Stimulated activated CD4-positive, alpha-beta T cell treated with anti-CD3 and anti-CD28 coated beads, Interleukin-15, amount 100 ng/mL, for 48 hours (primary cell): ENCODE results near the gene GNPTAB.
"Not testable (repeated sequence)": the region's sequence is repeated elsewhere in the genome, so short reads cannot be mapped to it uniquely, and the experiment has no call there.

Experiments used
- DNase-seq, 2 donors: peaks; one replicate each; pipeline ENCODE4 v3.0.0-alpha.2; 2020; ENCODE audit warnings: low read depth in 2 of 2

The GNPTAB gene

DNA sequence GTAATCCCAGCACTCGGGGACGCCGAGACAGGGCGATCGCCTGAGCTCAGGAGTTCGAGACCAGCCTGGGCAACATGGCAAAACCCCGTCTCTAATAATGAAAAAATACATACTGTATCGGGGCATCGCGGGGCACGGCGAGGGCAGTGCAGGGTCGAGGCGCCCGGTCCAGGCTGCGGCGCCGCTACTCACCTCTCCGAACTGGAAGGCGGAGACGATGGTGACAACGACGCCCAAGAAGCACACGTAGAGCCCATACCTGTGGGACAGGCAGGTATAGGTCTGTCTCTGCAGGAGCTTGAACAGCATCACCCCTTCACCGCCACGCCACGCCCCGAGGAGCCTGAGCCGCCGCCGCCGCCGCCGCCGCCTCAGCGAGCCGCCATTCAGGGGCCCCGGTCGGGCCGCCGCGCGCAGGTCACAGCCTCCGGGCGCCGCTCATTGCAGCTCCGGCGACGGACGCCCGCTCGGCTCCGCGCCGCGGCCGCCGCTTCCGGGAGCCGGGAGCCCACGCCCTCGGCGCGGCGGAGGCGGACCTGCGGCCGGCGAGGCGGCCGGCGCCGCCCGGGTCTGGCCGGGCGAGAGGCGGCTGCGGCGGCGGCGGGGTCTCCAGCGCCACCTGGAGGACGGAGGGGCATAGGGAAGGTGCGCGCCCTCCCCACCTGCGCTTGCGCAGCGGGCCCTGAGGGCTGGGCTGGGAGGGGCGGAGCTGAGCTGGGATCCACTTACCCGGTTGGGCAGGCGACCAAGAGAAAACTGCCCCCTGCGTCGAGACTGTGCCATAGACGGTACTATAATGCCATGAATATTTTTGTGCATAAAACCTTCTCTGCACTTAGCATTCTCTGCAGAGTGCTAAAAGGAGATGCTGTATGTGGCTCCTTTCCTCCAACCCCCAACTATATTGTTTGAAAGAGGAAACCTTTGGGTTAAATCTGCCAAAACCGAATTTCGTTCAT, at the start of gene GNPTAB:
Gene GNPTAB, minus strand, starts transcription at position 593 of the 959 bp plus-strand sequence. Its CDS starts 284 bp downstream, at position 309.
- peak; percentile 92 to 94 for DNase-seq

GRCh38 chr12:101878243-101878821, 47.6 kb upstream of the GNPTAB start:
- no peak for DNase-seq

DNA sequence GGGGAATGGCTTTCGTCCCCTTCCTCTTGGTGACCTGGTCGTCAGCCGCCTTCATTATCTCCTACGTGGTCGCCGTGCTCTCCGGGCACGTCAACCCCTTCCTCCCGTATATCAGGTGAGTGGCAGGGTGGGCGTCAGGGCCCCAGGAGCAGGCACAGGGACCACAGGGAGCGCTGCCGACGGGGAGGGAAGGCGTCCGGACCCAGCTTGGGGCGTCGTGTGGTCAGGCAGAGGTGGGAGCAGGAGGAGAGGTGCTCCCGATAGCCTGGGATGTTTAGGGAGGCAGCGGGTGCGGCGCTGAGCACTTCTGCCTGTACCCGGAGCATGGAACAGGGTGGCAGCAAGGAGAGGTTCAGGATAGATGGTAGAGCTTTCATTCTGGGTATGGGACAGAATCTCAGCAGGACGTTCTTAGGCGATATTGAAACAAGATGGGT, 47.1 kb upstream of the GNPTAB start:
- no peak for DNase-seq

DNA sequence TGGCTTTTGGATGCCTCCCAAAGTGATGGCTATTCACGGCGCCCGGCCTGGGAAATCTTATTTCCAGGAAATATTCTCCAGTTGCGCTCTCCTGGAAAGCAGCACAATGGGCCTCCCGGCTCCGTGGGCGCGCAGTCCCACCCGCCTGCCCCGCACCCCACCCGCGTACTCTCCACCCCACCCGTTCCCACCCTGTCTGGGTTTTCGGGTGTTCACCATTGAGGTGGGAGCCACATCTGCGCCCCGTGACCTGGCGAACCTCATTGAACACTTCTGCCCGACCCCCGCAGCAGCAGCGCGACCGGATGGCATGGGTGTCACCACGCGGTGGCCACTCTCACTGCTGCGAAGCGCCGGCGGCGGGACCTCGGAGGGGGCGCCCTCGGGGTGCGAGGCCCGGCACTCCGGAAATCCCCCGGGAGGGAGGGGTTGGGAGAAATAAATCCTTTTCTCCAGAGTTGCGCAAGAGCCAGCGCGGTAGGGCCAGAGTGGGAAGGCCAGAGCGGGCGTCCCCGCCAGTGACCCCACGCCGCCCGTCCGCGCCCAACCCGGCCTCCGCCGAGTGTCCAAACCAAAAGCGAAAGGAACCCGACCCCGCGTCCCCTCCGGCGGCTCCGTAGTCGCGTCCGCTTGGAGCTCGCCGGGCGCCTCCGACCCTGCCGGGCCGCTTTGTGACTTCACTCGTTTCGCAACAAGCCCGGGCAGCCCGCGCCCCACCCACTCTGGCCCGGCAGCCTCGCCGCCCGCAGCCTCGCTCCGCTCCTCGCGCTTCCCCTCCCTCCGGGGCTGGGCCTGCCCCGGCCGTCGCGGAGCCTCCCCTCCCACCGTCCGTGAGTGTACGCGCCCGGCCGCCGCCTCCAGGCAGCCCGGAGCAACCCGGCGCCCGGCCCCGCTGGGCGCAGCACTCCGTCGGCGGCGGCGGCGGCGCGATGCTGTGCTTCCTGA, 46.4 kb upstream of the GNPTAB start, which contains the start of gene DRAM1:
Gene DRAM1, plus strand, starts transcription at position 720 of the 945 bp plus-strand sequence. Its CDS starts 210 bp downstream, at position 930.
- peak; percentile 47 to 67 for DNase-seq

DNA sequence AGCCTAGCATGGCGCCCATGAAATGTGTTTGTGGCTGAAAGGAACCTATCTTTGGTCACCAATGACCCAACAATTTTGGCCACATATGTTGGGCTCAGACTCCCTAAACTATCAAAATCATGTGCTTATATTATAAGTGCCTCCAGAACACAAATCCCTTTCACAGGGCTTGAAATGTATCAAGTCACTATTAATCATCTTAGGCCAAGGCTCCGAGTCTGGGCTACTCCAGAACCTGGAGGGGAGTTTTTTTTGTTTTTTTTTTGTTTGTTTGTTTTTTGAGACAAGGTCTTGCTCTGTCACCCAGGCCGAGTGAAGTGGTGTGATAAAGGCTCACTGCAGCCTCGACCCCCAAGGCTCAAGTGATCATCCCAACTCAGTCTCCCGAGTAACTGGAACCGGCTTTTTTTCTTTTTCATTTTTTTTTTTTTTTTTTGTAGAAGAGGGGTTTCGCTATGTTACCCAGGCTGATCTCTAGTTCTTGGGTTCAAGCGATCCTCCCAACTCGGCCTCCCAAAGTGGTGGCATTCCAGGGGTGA, 45.6 kb upstream of the GNPTAB start:
- DNase-seq: no peak

DNA sequence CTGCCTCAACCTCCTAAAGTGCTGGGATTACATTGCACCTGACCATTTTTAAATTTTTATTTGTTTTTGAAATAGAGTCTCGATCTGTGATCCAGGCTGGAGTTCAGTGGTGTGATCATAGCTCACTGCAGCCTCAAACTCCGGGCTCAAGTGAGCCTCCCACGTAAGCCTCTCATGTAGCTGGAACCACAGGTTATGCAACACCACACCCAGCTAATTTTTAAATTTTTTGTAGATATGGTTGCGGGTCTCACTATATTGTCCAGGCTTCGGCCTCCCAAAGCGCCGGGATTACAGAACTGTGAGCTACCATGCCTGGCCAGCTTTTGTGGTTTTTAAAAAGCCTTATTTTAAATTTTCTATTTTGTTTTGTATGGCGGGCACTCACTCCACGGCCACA, 44.4 kb upstream of the GNPTAB start:
- no peak for DNase-seq

- DNase-seq: no peak
Measured at GRCh38 chr12:101870925-101871324, 40.2 kb upstream of the GNPTAB start.

- DNase-seq: not testable (repeated sequence)
Measured at GRCh38 chr12:101867619-101868018, 36.9 kb upstream of the GNPTAB start.

DNA sequence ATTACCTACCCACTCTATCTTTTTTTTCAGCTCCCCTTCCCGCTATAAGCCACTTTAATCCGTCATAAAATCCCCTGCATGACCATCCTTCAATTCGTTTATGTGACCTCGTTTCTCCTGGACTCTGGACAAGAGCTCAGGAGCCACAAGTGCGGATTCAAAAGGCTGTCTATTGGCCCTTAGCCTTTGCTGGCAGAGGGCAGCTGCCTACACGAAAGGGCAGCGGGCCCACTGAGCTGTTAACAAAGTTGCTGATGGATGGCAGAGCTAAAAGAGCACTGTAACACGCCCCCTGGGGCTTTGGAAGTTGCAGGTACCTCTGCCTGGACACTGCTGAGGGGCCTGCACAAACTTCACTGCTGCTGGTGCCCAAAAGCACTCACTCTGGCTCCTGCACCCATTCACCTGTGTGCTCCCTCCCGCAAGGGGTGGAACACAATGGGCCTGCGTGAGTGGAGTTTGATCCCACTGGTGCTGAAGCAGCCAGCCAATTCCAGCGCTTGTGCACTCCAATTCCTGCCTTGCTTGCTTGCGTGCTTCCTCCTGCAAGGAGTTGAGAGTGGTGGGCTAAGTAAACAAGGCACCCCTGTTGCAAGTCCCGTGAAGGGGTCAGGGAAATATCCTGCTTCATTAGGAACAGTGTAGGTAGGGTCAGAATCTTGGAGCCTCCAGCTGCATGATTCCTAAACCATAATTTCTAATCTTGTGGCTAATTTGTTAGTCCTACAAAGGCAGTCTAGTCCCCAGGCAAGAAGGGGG, 36.0 kb upstream of the GNPTAB start:
- DNase-seq: no peak

DNA sequence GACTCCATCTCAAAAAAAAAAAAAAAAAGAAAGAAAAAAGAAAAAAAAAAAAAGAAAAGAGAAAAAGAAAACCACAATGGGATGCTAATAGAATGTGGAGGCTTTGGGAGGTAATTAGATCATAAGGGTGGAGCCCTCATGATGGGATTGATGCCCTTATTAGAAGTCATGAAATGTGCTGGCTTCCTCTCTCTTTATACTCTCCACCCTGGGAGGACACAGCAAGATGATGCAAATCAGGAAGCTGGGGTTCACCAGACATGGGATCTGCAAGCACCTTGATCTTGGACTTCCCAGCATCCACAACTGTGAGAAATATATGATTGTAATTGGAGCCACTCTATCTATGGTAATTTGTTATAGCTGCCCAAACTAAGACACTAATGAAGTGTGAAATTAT, 33.2 kb upstream of the GNPTAB start:
- DNase-seq: no peak

- no peak for DNase-seq
Measured at GRCh38 chr12:101862245-101862644, 31.5 kb upstream of the GNPTAB start.

DNA sequence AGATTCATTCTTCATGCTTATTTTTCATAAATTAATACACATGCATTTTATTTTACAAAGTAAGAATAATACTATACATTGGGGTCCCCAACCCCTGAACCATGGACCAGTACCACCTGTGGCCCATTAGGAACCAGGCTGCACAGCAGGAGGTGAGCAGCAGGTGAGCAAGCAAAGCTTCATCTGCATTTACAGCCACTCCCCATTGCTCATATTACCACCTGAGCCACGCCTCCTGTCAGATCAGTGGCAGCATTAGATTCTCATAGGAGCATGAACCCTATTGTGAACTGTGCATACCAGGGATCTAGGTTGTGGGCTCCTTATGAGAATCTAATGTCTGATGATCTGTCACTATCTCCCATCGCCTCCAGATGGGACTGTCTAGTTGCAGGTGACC, 30.9 kb upstream of the GNPTAB start:
- DNase-seq: not testable (repeated sequence)

DNA sequence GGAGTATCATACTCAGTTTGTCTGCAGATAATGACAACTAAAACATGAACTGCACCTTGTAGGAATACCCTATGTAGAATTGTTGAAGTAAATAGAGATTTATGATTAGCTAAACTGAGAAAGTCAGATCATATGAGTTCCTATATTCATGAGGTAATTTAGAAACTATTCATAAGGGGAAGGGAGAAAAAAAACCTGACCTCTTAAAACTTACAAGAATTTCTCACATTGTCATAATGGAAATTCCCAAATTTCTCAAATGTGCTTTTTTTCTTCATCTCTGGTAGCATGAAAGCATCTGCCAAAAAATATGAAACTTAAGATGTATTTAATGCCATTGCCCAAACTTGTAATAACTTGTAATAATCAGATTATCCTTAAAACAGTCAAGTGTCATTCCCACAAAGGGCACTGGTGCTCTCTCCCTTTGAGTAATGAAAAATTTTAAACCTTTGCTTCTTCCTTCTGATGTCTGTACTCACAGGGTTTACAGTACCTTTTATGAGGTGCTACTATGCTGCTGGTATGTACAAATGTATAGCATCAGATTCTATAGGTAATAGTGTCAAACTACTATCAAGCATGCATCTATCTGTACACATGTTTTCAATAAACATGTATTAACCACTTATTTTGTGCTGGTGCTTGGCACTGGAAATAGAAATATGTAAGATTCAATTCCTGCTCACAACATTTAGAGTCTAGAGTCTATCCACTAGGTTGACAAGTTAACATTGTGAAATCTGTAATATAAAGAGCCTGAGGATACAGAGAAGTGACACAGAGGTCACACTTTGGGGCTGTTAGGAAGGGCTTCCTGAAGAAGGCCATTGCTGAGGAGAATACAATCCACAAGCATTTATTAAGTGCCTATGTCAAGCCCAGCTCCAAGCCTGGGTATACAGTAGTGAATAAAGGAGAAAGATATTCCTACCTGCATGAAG, 29.2 kb upstream of the GNPTAB start:
- DNase-seq: no peak

DNA sequence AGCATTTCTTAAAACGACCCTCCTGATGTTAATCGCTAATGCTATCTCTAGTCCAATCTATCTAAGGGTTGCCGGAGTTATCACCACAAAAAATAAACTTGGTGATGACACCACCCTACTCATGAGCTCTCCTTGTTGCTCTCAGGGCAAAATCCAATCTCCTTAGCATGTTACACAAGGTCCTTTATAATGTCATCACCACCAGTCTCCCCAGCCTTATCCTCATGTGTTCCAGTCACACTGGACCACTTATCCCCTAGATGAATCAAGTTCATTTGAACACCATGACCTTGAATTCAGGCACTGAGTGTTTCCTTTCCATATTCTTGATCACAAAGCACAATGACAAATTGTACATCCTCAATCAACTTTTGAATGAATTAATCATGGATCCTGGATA, 27.6 kb upstream of the GNPTAB start:
- no peak for DNase-seq

GRCh38 chr12:101857043-101857558, 26.3 kb upstream of the GNPTAB start:
- no peak for DNase-seq

DNA sequence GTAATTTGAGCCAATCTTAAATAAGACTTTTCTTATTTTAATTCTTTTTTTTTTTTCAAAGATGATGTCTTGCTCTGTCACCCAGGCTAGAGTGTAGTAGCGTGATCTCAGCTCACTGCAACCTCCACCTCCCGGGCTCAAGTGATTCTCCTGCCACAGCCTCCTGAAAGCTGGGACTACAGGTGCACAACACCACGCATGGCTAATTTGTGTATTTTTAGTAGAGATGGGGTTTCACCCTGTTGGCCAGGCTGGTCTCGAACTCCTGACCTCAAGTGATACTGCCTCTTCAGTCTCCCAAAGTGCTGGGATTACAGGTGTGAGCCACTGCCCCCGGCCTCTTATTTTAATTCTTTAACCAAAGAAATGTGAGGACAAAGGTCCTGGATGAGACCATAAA, 25.9 kb upstream of the GNPTAB start:
- not testable (repeated sequence) for DNase-seq

DNA sequence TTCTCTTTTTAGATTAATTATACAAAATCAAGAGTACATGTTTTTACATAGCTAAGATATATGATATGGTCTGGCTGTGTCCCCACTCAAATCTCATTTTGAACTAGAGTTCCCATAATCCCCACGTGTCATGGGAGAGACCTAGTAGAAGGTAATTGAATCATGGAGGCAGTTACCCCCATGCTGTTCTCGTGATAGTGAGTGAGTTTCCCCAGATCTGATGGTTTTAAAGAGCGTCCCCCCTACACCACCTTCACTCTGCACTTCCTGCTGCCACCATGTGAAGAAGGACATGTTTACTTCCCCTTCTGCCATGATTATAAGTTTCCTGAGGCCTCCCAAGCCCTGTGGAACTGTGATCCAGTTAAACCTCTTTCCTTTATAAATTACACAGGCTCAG, 25.2 kb upstream of the GNPTAB start:
- DNase-seq: no peak

DNA sequence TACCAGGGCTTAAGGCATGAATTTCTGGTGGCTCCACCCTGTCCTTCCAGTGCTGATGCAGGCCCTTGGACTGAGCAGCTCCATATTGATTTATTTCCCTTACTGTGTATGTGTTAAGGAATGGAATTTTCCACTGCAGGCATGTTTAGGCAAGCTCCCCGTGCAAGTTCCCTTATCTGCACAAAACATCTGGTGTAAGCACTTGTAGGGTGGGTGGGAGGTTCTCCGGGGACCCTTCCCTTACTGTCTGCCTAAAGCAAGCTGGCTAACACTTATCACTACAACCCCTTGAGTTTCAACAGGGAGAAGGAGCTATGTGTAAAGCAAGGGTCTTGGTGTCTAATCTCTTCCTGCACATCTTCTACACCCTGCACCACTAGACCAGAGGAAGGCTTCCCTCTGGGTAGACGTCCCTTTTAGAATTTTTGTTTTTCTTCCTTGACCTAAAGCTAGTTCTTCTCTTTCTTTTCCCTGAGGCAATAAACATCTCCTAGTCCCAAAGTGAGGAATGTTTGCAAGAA, 24.7 kb upstream of the GNPTAB start:
- DNase-seq: no peak

DNA sequence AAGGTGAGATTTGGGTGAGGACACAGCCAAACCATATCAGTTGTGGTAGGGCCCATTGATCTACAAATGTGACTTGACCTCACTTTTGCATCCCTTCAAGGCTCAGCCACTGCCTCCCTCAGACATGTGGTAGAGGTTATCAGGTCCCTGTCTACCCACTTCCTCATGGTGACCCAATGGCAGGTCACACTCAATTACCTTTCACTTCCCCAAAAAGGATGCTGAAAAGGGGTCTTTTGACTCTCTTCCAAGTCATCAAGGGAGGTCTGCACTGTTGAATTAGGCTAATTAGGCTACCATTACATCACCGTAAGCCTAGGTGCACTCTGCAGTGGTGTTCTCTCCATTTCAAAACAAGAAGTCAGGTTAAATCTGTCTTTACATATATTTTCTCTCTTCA, 24.0 kb upstream of the GNPTAB start:
- DNase-seq: no peak
